Transverse colon (tissue), 4 donors: ENCODE results near the gene ZBTB32. TPM values are rescaled to one million over a fixed set of nuclear protein-coding genes. Genes with fewer than 3 reads are reported as not detected.
"Not testable (repeated sequence)": the region's sequence is repeated elsewhere in the genome, so short reads cannot be mapped to it uniquely, and the experiment has no call there.

Experiments used
- DNase-seq: peaks from one replicate; pipeline ENCODE4 v3.0.0-alpha.2; 2019
- H3K27ac ChIP-seq, 4 donors: fragments of 200-600 bp; sonication (generic); 2 replicates each; pipeline ENCODE4 v1.5.1; 2016 to 2018; ENCODE audit warnings: inconsistent platforms in 4 of 4
- H3K27me3 ChIP-seq: fragments of 200-600 bp; sonication (generic); 2 replicates; pipeline ENCODE4 v1.5.1; 2017; ENCODE audit warnings: inconsistent platforms
- H3K36me3 ChIP-seq, 4 donors: fragments of 200-600 bp; sonication (generic); 2 replicates each; pipeline ENCODE4 v1.5.1; 2017 to 2019; ENCODE audit warnings: inconsistent platforms in 4 of 4
- H3K4me1 ChIP-seq, 4 donors: fragments of 200-600 bp; sonication (generic); 2 replicates each; pipeline ENCODE4 v1.5.1; 2017 to 2020; ENCODE audit warnings: inconsistent platforms in 4 of 4
- H3K4me3 ChIP-seq, 4 donors: fragments of 200-600 bp; sonication (generic); 1 replicate in 1 of 4; 2 replicates in 3 of 4; pipeline versions ENCODE4 v1.5.1 to v1.6.1; 2017 to 2019; ENCODE audit warnings: inconsistent platforms in 4 of 4
- H3K9me3 ChIP-seq, 2 donors: fragments of 200-600 bp; sonication (generic); 2 replicates each; pipeline ENCODE4 v1.5.1; 2017 to 2019; ENCODE audit warnings: inconsistent platforms in 2 of 2
- EP300 ChIP-seq: sonication (generic); formaldehyde crosslinking; IDR thresholded peaks from one replicate; pipeline ENCODE4 v1.6.1; 2017; ENCODE audit warnings: antibody characterized with exemption, low read depth
- POLR2A ChIP-seq: fragments of 450-650 bp; IDR thresholded peaks from one replicate; pipeline ENCODE4 v1.6.1; 2016; ENCODE audit warnings: antibody characterized with exemption, mild to moderate bottlenecking, moderate library complexity
- POLR2AphosphoS5 ChIP-seq, 3 donors: sonication (generic); formaldehyde crosslinking; IDR thresholded peaks; one replicate each; pipeline ENCODE4 v1.6.1; 2016; ENCODE audit warnings: antibody characterized with exemption in 3 of 3
- WGBS, 2 donors: methylation state at CpG; one replicate each; pipeline ENCODE4 v1.1.5; 2018; ENCODE audit warnings: low coverage in 1 of 2; 5-methylcytosine and 5-hydroxymethylcytosine counted together
- in situ Hi-C, 4 donors: fragments of 200-750 bp; cut with MboI; loops; one replicate each; pipeline versions ENCODE4 v1.15.0 to v1.15.1; 2017; ENCODE audit warnings: low sequenced_read_pairs in 3 of 4, low pct_ligation_motif_present in 1 of 4, low pct_unique_long_range_greater_than_20kb in 1 of 4
- intact Hi-C: fragments of 100-400 bp; cut with DNase I; formaldehyde crosslinking; loops from one replicate; pipeline ENCODE4 v1.15.1; 2023; ENCODE audit warnings: low total_unique reads
- total RNA-seq, 4 donors: library from RNA; depleted of rRNA; stranded (reverse); fragments of >200 nt; gene quantifications; one replicate each; pipeline ENCODE4 v1.1.0, GENCODE V29; 2016
- TF ChIP-seq, protein P1 (sequence below), 5 experiments: fragments of 200-600 bp in 3 of 5; fragments of 450-650 bp in 2 of 5; sonication (generic) in 3 of 5; IDR thresholded peaks; 1 replicate in 2 of 5; 2 replicates in 3 of 5; pipeline ENCODE4 v1.5.1; 2016 to 2017; ENCODE audit warnings: antibody characterized with exemption in 5 of 5, inconsistent platforms in 3 of 5, mild to moderate bottlenecking in 2 of 5, moderate library complexity in 1 of 5

ZBTB32 gene
- total RNA-seq, 4 donors from 2014 or later, result not detected

DNA sequence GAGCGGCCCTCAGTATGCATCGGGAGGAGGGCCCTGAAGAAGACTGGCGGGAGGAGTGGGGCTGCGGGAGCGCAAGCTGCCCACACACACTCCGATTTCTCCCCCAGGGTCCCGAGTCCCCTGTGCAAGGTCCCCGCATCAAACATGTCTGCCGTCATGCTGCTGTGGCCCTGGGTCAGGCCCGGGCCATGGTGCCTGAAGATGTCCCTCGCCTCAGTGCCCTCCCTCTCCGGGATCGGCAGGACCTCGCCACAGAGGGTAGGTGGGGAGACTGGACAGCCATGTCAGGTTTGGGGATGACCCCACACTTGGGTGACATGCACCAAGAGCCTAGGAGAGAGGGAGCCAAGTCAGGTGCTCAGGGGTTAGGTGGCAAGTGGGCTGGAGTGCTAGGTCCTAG lies 18.1 kb downstream of the ZBTB32 start:
- Histone ChIP-seq H3K27me3 (no peaks in the 10 kb centered on the region), H3K4me1 (peaks cover 7 to 15% (median 12%) of the 10 kb centered on the region in 4 donors), H3K27ac (no peak overlapping the region), H3K9me3 (no peaks in the 10 kb centered on the region), H3K4me3 (no peak overlapping the region), H3K36me3 (peaks cover 0 to 56% (median 26%) of the 10 kb centered on the region in 4 donors)
- TF ChIP-seq EP300, result no peak
- 95% methylated on average over 12 of the region's 14 CpGs; no CpG with 5 or more reads in 1 of the 2 donors for WGBS, 2 donors
- in situ Hi-C loops, result no loop called here
- intact Hi-C loops, result no loop called here
- DNase-seq, result no peak

GRCh38 chr19:35722897-35723296 lies 18.5 kb downstream of the ZBTB32 start:
- Histone ChIP-seq H3K27me3 (no peaks in the 10 kb centered on the region), H3K4me3 (no peak overlapping the region), H3K27ac (no peak overlapping the region), H3K9me3 (no peaks in the 10 kb centered on the region), H3K36me3 (peaks cover 0 to 60% (median 30%) of the 10 kb centered on the region in 4 donors), H3K4me1 (peaks cover 7 to 15% (median 12%) of the 10 kb centered on the region in 4 donors)
- no peak for DNase-seq
- in situ Hi-C loops, result no loop called here
- intact Hi-C loops, result no loop called here
- 92% methylated on average over 15 of the region's 16 CpGs; no CpG with 5 or more reads in 1 of the 2 donors for WGBS, 2 donors
- TF ChIP-seq EP300, result no peak
- no peak for TF ChIP-seq POLR2A
- TF ChIP-seq, protein P1, sequence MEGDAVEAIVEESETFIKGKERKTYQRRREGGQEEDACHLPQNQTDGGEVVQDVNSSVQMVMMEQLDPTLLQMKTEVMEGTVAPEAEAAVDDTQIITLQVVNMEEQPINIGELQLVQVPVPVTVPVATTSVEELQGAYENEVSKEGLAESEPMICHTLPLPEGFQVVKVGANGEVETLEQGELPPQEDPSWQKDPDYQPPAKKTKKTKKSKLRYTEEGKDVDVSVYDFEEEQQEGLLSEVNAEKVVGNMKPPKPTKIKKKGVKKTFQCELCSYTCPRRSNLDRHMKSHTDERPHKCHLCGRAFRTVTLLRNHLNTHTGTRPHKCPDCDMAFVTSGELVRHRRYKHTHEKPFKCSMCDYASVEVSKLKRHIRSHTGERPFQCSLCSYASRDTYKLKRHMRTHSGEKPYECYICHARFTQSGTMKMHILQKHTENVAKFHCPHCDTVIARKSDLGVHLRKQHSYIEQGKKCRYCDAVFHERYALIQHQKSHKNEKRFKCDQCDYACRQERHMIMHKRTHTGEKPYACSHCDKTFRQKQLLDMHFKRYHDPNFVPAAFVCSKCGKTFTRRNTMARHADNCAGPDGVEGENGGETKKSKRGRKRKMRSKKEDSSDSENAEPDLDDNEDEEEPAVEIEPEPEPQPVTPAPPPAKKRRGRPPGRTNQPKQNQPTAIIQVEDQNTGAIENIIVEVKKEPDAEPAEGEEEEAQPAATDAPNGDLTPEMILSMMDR (IDR thresholded peaks at IDR 0.05), result no peak
- TF ChIP-seq POLR2AphosphoS5 (IDR thresholded peaks at IDR 0.05), result no peak

DNA sequence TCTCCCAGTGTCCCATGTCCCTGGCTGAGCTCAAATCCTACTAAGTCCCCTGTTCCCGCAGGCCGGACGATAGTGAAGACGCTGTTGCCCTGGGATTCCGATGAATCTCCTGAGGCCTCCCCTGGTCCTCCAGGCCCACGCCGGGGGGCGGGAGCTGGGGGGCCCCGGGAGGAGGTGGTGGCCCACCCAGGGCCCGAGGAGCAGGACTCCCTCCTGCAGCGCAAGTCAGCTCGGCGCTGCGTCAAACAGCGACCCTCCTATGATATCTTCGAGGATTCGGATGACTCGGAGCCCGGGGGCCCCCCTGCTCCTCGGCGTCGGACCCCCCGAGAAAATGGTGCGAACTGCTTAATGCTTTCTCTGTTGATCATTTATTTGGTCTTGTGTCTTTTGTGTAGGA lies 19.3 kb downstream of the ZBTB32 start:
- H3K9me3 ChIP-seq, result no peaks in the 10 kb centered on the region
- in situ Hi-C loops, result no loop called here
- TF ChIP-seq POLR2AphosphoS5 (IDR thresholded peaks at IDR 0.05), result no peak
- no peak for TF ChIP-seq POLR2A
- no peak for TF ChIP-seq EP300
- TF ChIP-seq, protein P1 (IDR thresholded peaks at IDR 0.05), result no peak
- no peak overlapping the region for H3K27ac ChIP-seq
- intact Hi-C loops, result no loop called here
- 92 to 96% methylated on average over 5 to 24 of the region's 24 CpGs for WGBS, 2 donors
- H3K27me3 ChIP-seq, result no peaks in the 10 kb centered on the region
- H3K4me3 ChIP-seq, result no peak overlapping the region
- DNase-seq, result no peak
- peaks cover 0 to 68% (median 33%) of the 10 kb centered on the region in 4 donors for H3K36me3 ChIP-seq
- H3K4me1 ChIP-seq, result peaks cover 7 to 13% (median 10%) of the 10 kb centered on the region in 4 donors

DNA sequence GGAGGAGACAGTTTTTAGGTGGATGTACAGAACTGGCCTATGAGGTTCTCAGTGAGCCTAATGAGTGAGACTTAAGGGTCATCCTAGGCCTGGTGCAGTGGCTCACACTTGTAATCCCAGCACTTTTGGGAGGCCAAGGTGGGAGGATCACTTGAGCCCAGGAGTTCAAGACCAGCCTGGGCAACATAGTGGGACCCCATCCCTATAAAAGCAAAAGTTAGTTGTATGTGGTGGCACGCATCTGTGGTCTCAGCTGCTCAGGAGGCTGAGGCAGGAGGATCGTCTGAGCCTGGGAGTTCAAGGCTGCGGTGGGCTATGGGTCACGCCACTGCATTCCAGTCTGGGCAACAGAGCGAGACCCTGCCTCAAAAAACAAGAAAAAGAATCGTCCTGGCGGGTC lies 19.8 kb downstream of the ZBTB32 start:
- peaks cover 0 to 72% (median 35%) of the 10 kb centered on the region in 4 donors for H3K36me3 ChIP-seq
- intact Hi-C loops, H3K27me3 ChIP-seq, DNase-seq, H3K4me3 ChIP-seq, in situ Hi-C loops, H3K4me1 ChIP-seq, H3K27ac ChIP-seq, H3K9me3 ChIP-seq: not testable (repeated sequence)
- 93 to 100% methylated on average over 1 to 7 of the region's 7 CpGs for WGBS, 2 donors

- H3K36me3 ChIP-seq, result peaks cover 0 to 75% (median 37%) of the 10 kb centered on the region in 4 donors
- peaks cover 0 to 4% (median 2%) of the 10 kb centered on the region in 4 donors for H3K4me1 ChIP-seq
- H3K27me3 ChIP-seq, result no peaks in the 10 kb centered on the region
- no peak overlapping the region for H3K4me3 ChIP-seq
- in situ Hi-C loops, result no loop called here
- TF ChIP-seq EP300 (no peak), POLR2A (no peak), POLR2AphosphoS5 (IDR thresholded peaks at IDR 0.05) (no peak)
- TF ChIP-seq, protein P1 (IDR thresholded peaks at IDR 0.05), result no peak
- no peak overlapping the region for H3K27ac ChIP-seq
- 95% methylated on average over 12 of the region's 12 CpGs; no CpG with 5 or more reads in 1 of the 2 donors for WGBS, 2 donors
- DNase-seq, result no peak
- H3K9me3 ChIP-seq, result no peaks in the 10 kb centered on the region
- intact Hi-C loops, result no loop called here
Observed at GRCh38 chr19:35724560-35724959, 20.2 kb downstream of the ZBTB32 start.
